ENCODE data around the gene EFL1. TPM values are rescaled to one million over a fixed set of nuclear protein-coding genes. Genes with fewer than 3 reads are reported as not detected.

EFL1 gene
- total and polyA plus RNA-seq, 10 of the 15 experiments (the other 5 are each of a cell fraction or from before 2014, with no cell fraction given), result 6.2 to 42.3 (median 24.7) TPM

DNA sequence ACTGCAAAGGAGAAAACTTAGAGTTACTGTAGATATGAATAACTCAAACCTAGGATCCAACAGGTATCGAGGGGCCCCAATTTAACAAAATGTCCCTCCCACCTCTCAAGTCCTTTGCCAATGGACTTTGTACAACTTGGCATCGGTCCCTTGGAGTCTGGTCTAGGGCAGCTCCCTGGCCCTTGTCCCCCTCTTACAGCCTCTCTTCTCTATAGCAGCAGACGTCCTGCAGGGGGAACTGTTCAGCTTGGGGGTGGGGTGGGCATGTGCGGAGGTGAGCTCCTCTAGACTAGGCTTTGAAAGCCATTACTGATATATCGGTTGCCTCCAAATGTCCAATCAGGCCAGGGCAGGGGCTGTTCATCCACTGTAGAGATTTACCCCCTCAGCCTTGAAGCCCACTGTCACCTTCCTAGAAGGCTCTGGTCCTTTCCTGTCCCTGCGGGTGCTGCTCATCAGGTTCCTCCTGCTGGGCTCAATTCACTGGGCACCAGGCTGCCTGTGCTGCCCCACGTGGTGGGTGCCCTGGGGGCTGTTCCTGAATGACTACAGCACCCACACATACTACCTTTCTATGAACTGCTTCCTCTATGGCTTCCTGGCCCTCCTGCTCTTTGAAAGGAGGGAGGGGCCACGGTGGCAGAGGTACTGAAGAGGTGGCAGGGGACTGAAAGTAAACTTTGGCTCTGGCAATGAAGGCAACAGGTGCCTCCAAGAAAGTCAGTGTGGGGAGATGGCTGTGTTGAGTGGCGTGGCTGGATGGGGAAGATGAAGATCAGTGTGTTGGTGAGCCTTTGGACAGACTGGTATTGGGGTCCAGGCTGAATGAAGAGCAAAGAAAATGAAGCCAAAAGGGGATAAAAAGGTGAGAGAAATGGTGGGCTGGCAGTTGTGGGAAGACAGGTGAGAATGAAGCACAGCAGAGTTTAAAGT is 137.9 kb downstream of the EFL1 start:
- Histone ChIP-seq H3K4me3 (no peak overlapping the region), H2AFZ (ENCODE audit: control insufficient read depth, low read depth, low read length) (no peak overlapping the region), H3K27me3 (replicated peaks in 1 of 2; ENCODE audit: control insufficient read depth in 2 of 2, insufficient read depth in 2 of 2, low read length in 1 of 2) (no peaks in the 10 kb centered on the region), H3K27ac (ENCODE audit: control insufficient read depth, insufficient read depth) (no peak overlapping the region), H3K9me3 (replicated peaks; ENCODE audit: control insufficient read depth, insufficient read depth, low read length) (no peaks in the 10 kb centered on the region), H3K9ac (ENCODE audit: control insufficient read depth, insufficient read depth, low read length) (no peak overlapping the region), H3K4me1 (ENCODE audit: control insufficient read depth, insufficient read depth, low read length) (peaks cover 7% of the 10 kb centered on the region; the same call in 1 of the 2 replicates), H3K79me2 (ENCODE audit: control insufficient read depth, insufficient read depth, low read length) (no peaks in the 10 kb centered on the region), H3K4me2 (ENCODE audit: control insufficient read depth, insufficient read depth) (no peak overlapping the region), H4K20me1 (ENCODE audit: control insufficient read depth, insufficient read depth) (no peaks in the 10 kb centered on the region), H3K36me3 (ENCODE audit: control insufficient read depth in 2 of 2, insufficient read depth in 2 of 2, low read length in 1 of 2) (peaks cover 0 to 2% of the 10 kb centered on the region in 2 experiments; a peak in 1 of 4 replicates)
- WGBS (ENCODE audit: insufficient coverage, insufficient replicate concordance, low lambda C conversion rate, missing lambda C conversion rate), result 78% methylated on average over 9 of the region's 9 CpGs
- ChIA-PET CTCF (interaction anchor here (1.0 kb wide), 1 partner anchor 16 kb away, joined by 3 read pairs; no protein-coding TSS in a partner anchor), POLR2A (no interaction called here), RAD21 (ENCODE audit: unreplicated experiment) (no interaction called here), SMC1A (ENCODE audit: uncharacterized antibody, unreplicated experiment) (no interaction called here)
- in situ Hi-C loops (cut with MboI) (no loop called here), intact Hi-C loops (cut with micrococcal nuclease; ENCODE audit: unreplicated experiment) (no loop called here)
- BruUV-seq (replicated peaks), result no TSS peak
- ATAC-seq, result no peak
- no peak for TF ChIP-seq PAX5 (IDR thresholded peaks at IDR 0.05; ENCODE audit: borderline replicate concordance, low read depth, low read length)
- no peak for TF ChIP-seq EGR1 (IDR thresholded peaks at IDR 0.05; ENCODE audit: borderline replicate concordance in 1 of 2, low read depth in 2 of 2, low read length in 2 of 2)
- TF ChIP-seq NR2C2 (IDR thresholded peaks at IDR 0.05; ENCODE audit: borderline replicate concordance, control insufficient read depth, insufficient read length, low read depth), result no peak
- no peak for TF ChIP-seq SMC3 (IDR thresholded peaks at IDR 0.05; ENCODE audit: borderline replicate concordance, low read length)
- no peak for TF ChIP-seq YY1 (IDR thresholded peaks at IDR 0.05; ENCODE audit: low read depth, low read length)
- TF ChIP-seq DPF2 (IDR thresholded peaks at IDR 0.05), result no peak
- TF ChIP-seq, protein P1, sequence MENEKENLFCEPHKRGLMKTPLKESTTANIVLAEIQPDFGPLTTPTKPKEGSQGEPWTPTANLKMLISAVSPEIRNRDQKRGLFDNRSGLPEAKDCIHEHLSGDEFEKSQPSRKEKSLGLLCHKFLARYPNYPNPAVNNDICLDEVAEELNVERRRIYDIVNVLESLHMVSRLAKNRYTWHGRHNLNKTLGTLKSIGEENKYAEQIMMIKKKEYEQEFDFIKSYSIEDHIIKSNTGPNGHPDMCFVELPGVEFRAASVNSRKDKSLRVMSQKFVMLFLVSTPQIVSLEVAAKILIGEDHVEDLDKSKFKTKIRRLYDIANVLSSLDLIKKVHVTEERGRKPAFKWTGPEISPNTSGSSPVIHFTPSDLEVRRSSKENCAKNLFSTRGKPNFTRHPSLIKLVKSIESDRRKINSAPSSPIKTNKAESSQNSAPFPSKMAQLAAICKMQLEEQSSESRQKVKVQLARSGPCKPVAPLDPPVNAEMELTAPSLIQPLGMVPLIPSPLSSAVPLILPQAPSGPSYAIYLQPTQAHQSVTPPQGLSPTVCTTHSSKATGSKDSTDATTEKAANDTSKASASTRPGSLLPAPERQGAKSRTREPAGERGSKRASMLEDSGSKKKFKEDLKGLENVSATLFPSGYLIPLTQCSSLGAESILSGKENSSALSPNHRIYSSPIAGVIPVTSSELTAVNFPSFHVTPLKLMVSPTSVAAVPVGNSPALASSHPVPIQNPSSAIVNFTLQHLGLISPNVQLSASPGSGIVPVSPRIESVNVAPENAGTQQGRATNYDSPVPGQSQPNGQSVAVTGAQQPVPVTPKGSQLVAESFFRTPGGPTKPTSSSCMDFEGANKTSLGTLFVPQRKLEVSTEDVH (IDR thresholded peaks at IDR 0.05; ENCODE audit: low read depth, partially characterized antibody), result no peak
- TF ChIP-seq ESRRA (IDR thresholded peaks at IDR 0.05; ENCODE audit: low read length), result no peak
- TF ChIP-seq PML (IDR thresholded peaks at IDR 0.05; ENCODE audit: low read length), result no peak
- no peak for TF ChIP-seq TAF1 (IDR thresholded peaks at IDR 0.05; ENCODE audit: borderline replicate concordance, low read depth, low read length)
- TF ChIP-seq MTA2 (IDR thresholded peaks at IDR 0.05; ENCODE audit: low read depth), result no peak
- no peak for TF ChIP-seq EP300 (IDR thresholded peaks at IDR 0.05; ENCODE audit: borderline replicate concordance in 1 of 2, control insufficient read depth in 1 of 2, low read depth in 2 of 2, low read length in 2 of 2)
- no peak for TF ChIP-seq BRCA1 (IDR thresholded peaks at IDR 0.05; ENCODE audit: low read depth, low read length)
- TF ChIP-seq TBL1XR1 (IDR thresholded peaks at IDR 0.05; ENCODE audit: low read depth, low read length), result no peak
- no peak for FAIRE-seq
- no peak for DNase-seq (ENCODE audit: low read depth, low spot score)

Data from GM12878 (cell line).